PC-3 (cell line): ENCODE measurements around the gene NAIP.
"Not testable (repeated sequence)": the region's sequence is repeated elsewhere in the genome, so short reads cannot be mapped to it uniquely, and the experiment has no call there.

Experiments
- EZH2 ChIP-seq: fragments of 300-600 bp; sonication (generic); IDR thresholded peaks from one replicate; pipeline ENCODE4 v1.6.1; 2017; ENCODE audit warnings: antibody characterized with exemption, mild to moderate bottlenecking, low read length; ENCODE audit not compliant: unreplicated experiment
- EZH2phosphoT487 ChIP-seq: fragments of 300-600 bp; sonication (generic); IDR thresholded peaks from 2 replicates; pipeline ENCODE4 v1.6.1; 2018; ENCODE audit warnings: mild to moderate bottlenecking, antibody characterized with exemption, low read length, borderline replicate concordance
- TF ChIP-seq, protein P1 (sequence below): fragments of 300-600 bp; sonication (generic); conservative IDR thresholded peaks from 2 replicates; pipeline ENCODE4 v1.5.1; 2017; ENCODE audit warnings: antibody characterized with exemption, low read depth, mild to moderate bottlenecking, low read length

DNA sequence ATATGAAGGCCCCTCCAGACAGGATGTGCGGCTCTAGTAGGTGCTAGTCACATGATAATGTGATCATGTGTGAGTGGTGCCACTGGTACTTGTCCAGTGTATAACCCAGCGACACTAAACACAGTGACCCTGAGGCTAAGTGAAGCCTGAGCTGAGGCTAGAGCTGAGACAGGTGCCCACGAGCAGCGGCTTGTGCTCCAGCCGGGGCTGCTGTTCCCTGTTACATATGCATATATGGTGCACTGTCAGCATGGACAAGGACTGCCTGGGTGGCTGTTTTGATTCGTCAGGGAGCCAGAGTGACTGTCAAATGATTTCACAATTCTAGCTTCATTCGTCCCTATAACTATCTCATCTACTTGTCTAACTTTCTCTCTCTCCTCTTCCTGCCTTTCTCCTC is 18.2 kb downstream of the NAIP start:
- TF ChIP-seq, protein P1, sequence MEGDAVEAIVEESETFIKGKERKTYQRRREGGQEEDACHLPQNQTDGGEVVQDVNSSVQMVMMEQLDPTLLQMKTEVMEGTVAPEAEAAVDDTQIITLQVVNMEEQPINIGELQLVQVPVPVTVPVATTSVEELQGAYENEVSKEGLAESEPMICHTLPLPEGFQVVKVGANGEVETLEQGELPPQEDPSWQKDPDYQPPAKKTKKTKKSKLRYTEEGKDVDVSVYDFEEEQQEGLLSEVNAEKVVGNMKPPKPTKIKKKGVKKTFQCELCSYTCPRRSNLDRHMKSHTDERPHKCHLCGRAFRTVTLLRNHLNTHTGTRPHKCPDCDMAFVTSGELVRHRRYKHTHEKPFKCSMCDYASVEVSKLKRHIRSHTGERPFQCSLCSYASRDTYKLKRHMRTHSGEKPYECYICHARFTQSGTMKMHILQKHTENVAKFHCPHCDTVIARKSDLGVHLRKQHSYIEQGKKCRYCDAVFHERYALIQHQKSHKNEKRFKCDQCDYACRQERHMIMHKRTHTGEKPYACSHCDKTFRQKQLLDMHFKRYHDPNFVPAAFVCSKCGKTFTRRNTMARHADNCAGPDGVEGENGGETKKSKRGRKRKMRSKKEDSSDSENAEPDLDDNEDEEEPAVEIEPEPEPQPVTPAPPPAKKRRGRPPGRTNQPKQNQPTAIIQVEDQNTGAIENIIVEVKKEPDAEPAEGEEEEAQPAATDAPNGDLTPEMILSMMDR, result not testable (repeated sequence)
- TF ChIP-seq EZH2, EZH2phosphoT487: not testable (repeated sequence)
